ENCODE data around the gene ESR1.

ESR1 gene

GRCh38 chr6:152099446-152100182 lies 292.1 kb downstream of the ESR1 start:
- Mint-ChIP-seq H3K9me3 (no peaks in the 10 kb centered on the region), H3K36me3 (ENCODE audit: low read depth) (no peaks in the 10 kb centered on the region), H3K4me1 (ENCODE audit: low read depth) (peaks cover 6% of the 10 kb centered on the region), H3K27me3 (ENCODE audit: low read depth) (peaks cover 3% of the 10 kb centered on the region), H3K27ac (no peak overlapping the region), H3K4me3 (no peak overlapping the region)
- no peak for DNase-seq (ENCODE audit: low spot score)

DNA sequence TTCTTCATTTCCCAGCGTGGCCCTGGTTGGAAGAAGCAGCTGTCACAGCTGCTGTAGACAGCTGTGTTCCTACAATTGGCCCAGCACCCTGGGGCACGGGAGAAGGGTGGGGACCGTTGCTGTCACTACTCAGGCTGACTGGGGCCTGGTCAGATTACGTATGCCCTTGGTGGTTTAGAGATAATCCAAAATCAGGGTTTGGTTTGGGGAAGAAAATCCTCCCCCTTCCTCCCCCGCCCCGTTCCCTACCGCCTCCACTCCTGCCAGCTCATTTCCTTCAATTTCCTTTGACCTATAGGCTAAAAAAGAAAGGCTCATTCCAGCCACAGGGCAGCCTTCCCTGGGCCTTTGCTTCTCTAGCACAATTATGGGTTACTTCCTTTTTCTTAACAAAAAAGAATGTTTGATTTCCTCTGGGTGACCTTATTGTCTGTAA lies 292.7 kb downstream of the ESR1 start:
- Mint-ChIP-seq H3K4me3 (no peak overlapping the region), H3K27ac (no peak overlapping the region), H3K27me3 (ENCODE audit: low read depth) (peaks cover 3% of the 10 kb centered on the region), H3K9me3 (no peaks in the 10 kb centered on the region), H3K4me1 (ENCODE audit: low read depth) (peaks cover 2% of the 10 kb centered on the region), H3K36me3 (ENCODE audit: low read depth) (no peaks in the 10 kb centered on the region)
- no peak for DNase-seq (ENCODE audit: low spot score)

DNA sequence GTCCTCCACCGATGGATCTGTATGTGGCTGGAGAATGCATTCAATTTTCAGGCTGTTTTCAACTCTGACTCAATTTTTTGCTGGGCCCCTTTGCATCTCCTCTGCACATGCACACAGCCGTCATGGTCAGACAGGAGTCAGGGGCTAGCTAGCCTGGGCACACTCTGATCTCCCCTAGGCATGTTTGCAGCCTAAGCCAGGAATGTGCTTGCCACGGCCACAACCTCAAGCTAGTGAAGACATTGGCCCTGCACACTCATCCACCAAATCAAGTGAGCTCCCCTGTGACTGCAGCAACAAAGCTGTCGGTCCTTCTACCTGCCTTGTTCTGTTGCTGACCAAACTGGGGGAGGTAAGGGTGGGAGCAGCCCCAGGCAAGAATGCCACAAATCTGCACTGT lies 300.5 kb downstream of the ESR1 start:
- no peak overlapping the region for H3K4me3 Mint-ChIP-seq
- H3K36me3 Mint-ChIP-seq (ENCODE audit: low read depth), result no peaks in the 10 kb centered on the region
- no peak for DNase-seq (ENCODE audit: low spot score)
- H3K4me1 Mint-ChIP-seq (ENCODE audit: low read depth), result peaks cover 3% of the 10 kb centered on the region
- H3K27me3 Mint-ChIP-seq (ENCODE audit: low read depth), result peaks cover 13% of the 10 kb centered on the region
- no peaks in the 10 kb centered on the region for H3K9me3 Mint-ChIP-seq
- no peak overlapping the region for H3K27ac Mint-ChIP-seq

DNA sequence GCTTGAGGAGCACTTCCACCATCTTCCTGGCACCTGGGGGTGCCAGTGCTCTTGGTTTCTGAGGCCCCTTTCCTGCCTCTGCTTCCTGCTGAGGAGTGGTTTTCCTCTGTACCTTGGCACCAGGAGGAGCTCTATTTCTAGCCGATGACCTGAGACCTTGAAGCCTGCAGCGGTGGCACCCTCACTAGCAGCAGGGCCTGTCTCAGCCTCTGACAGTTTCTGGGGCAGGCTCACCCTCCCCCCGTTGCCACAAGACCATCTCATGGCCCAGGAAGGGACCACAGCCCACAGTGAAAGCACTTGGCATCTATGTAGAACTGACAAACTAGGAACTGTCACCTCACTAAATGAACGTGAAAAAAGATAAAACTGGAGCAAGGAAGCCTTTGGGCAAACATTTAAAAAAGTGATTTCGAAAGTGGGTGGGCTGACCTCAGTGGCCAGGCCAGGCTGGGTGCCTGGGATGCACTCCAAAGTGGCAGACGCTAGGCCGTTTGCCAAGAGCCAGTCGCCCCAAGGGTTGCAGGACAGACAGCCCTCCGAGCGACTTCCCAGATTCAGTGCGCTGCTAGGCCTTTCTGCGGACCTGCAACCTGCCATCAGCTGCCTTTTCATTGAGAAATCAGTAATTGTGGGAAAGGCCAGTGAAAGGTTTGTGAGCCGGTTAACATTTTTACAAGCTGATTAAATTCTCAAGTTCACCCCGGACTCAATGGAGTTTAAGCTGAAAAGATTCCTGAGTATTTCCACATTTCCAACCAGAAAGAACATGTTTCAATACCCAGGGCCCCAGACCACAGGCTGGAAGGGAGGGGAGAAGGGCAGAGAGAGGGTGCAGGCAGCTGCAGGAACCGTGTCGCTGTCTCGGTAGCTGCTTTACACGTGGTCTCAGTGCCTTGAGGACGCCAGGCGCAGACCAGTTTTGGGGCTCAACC lies 303.7 kb downstream of the ESR1 start:
- Mint-ChIP-seq H3K4me3 (no peak overlapping the region), H3K4me1 (ENCODE audit: low read depth) (peaks cover 3% of the 10 kb centered on the region), H3K36me3 (ENCODE audit: low read depth) (no peaks in the 10 kb centered on the region), H3K9me3 (no peaks in the 10 kb centered on the region), H3K27ac (no peak overlapping the region), H3K27me3 (ENCODE audit: low read depth) (peaks cover 13% of the 10 kb centered on the region)
- no peak for DNase-seq (ENCODE audit: low spot score)

GRCh38 chr6:152112491-152113261 lies 305.2 kb downstream of the ESR1 start:
- peaks cover 3% of the 10 kb centered on the region for H3K4me1 Mint-ChIP-seq (ENCODE audit: low read depth)
- DNase-seq (ENCODE audit: low spot score), result no peak
- no peaks in the 10 kb centered on the region for H3K36me3 Mint-ChIP-seq (ENCODE audit: low read depth)
- peaks cover 9% of the 10 kb centered on the region for H3K27me3 Mint-ChIP-seq (ENCODE audit: low read depth)
- no peak overlapping the region for H3K4me3 Mint-ChIP-seq
- H3K27ac Mint-ChIP-seq, result no peak overlapping the region
- H3K9me3 Mint-ChIP-seq, result no peaks in the 10 kb centered on the region

- Mint-ChIP-seq H3K4me3 (no peak overlapping the region), H3K27ac (no peak overlapping the region), H3K9me3 (no peaks in the 10 kb centered on the region), H3K36me3 (ENCODE audit: low read depth) (peaks cover 23% of the 10 kb centered on the region), H3K27me3 (ENCODE audit: low read depth) (no peaks in the 10 kb centered on the region), H3K4me1 (ENCODE audit: low read depth) (no peaks in the 10 kb centered on the region)
- no peak for DNase-seq (ENCODE audit: low spot score)
Measured at GRCh38 chr6:152117156-152118133, 310.0 kb downstream of the ESR1 start.

DNA sequence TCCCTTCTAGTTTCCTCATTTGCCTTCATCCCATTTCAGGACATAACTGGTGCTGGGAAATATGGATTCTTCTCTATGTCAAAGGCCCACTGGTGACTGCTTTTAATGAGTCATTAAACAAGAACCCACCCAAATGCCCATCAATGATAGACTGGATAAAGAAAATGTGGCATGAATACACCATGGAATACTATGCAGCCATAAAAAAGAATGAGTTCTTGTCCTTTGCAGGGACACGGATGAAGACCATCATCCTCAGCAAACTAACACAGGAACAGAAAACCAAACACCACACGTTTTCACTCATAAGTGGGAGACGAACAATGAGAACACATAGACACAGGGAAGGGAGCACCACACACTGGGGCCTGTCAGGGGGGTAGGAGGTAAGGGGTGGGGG lies 310.7 kb downstream of the ESR1 start:
- DNase-seq (ENCODE audit: low spot score), result no peak
- H3K27me3 Mint-ChIP-seq (ENCODE audit: low read depth), result no peaks in the 10 kb centered on the region
- no peak overlapping the region for H3K27ac Mint-ChIP-seq
- peaks cover 23% of the 10 kb centered on the region for H3K36me3 Mint-ChIP-seq (ENCODE audit: low read depth)
- no peak overlapping the region for H3K4me3 Mint-ChIP-seq
- H3K4me1 Mint-ChIP-seq (ENCODE audit: low read depth), result no peaks in the 10 kb centered on the region
- no peaks in the 10 kb centered on the region for H3K9me3 Mint-ChIP-seq

GRCh38 chr6:152118678-152119077 lies 311.2 kb downstream of the ESR1 start:
- no peak overlapping the region for H3K27ac Mint-ChIP-seq
- H3K27me3 Mint-ChIP-seq (ENCODE audit: low read depth), result no peaks in the 10 kb centered on the region
- H3K9me3 Mint-ChIP-seq, result no peaks in the 10 kb centered on the region

GRCh38 chr6:152119831-152120230 lies 312.3 kb downstream of the ESR1 start:
- H3K9me3 Mint-ChIP-seq, result no peaks in the 10 kb centered on the region
- H3K27me3 Mint-ChIP-seq (ENCODE audit: low read depth), result no peaks in the 10 kb centered on the region
- DNase-seq (ENCODE audit: low spot score), result no peak
- H3K27ac Mint-ChIP-seq, result no peak overlapping the region
- no peak overlapping the region for H3K4me3 Mint-ChIP-seq
- no peaks in the 10 kb centered on the region for H3K4me1 Mint-ChIP-seq (ENCODE audit: low read depth)
- H3K36me3 Mint-ChIP-seq (ENCODE audit: low read depth), result peaks cover 25% of the 10 kb centered on the region

More at GRCh38 chr6:152118678-152119077, 311.2 kb downstream of the ESR1 start:
- no peaks in the 10 kb centered on the region for H3K4me1 Mint-ChIP-seq (ENCODE audit: low read depth)
- no peak overlapping the region for H3K4me3 Mint-ChIP-seq
- H3K36me3 Mint-ChIP-seq (ENCODE audit: low read depth), result peaks cover 24% of the 10 kb centered on the region
- no peak for DNase-seq (ENCODE audit: low spot score)

- no peak overlapping the region for H3K4me3 Mint-ChIP-seq
- no peak for DNase-seq (ENCODE audit: low spot score)
- no peak overlapping the region for H3K27ac Mint-ChIP-seq
- H3K27me3 Mint-ChIP-seq (ENCODE audit: low read depth), result no peaks in the 10 kb centered on the region
- no peaks in the 10 kb centered on the region for H3K9me3 Mint-ChIP-seq
- peaks cover 27% of the 10 kb centered on the region for H3K36me3 Mint-ChIP-seq (ENCODE audit: low read depth)
- H3K4me1 Mint-ChIP-seq (ENCODE audit: low read depth), result no peaks in the 10 kb centered on the region
Measured at GRCh38 chr6:152121910-152122309, 314.4 kb downstream of the ESR1 start.

DNA sequence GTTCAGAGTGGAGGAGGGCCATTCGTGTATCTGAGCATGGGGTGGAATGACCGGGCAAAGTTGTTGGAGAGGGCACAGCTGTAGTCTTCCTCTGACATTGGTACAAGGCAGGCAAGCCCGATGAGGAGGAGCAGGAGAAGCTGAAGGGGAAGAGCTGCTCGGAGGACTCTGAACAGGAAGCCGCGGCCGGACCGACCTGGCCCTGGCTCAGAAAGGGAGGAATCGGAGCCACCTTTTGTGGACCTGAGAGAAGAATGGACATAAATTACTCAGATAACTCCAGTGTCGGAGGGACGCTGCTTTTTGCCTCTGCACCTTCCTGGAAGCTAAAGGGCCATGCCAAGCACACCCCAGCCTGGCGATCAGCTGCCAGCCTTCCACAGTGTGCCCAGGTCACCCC lies 315.0 kb downstream of the ESR1 start:
- Mint-ChIP-seq H3K27ac (no peak overlapping the region), H3K4me3 (no peak overlapping the region), H3K36me3 (ENCODE audit: low read depth) (peaks cover 28% of the 10 kb centered on the region), H3K9me3 (no peaks in the 10 kb centered on the region), H3K27me3 (ENCODE audit: low read depth) (no peaks in the 10 kb centered on the region), H3K4me1 (ENCODE audit: low read depth) (no peaks in the 10 kb centered on the region)
- DNase-seq (ENCODE audit: low spot score), result no peak

DNA sequence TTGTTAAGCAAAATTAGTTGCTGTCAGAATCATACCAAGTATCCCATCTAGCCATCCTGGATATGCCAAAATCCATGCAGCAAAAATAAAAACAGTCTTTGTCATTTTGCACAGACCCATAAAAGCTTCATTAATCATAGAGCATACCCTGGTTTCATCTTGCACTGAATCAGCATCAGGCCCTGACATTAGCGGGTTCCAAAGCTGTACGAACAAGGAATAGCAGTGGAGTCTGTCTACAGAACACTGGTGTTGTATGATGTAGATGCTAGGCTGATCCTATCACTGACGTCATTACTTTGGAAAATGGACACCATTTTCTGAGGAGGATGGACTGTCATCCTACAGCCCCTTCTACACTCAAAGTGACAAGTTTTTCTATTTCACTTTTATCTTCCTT lies 315.6 kb downstream of the ESR1 start:
- Mint-ChIP-seq H3K27me3 (ENCODE audit: low read depth) (no peaks in the 10 kb centered on the region), H3K4me1 (ENCODE audit: low read depth) (no peaks in the 10 kb centered on the region), H3K9me3 (no peaks in the 10 kb centered on the region), H3K36me3 (ENCODE audit: low read depth) (peaks cover 29% of the 10 kb centered on the region), H3K27ac (no peak overlapping the region), H3K4me3 (no peak overlapping the region)
- DNase-seq (ENCODE audit: low spot score), result no peak

All from T-helper 2 cell treated with Interferon-gamma antibody and Interleukin-4, amounts not matched to agents 5 μg/mL and 100 μg/mL, for 36 hours (primary cell).